NT2/D1 (cell line): ENCODE measurements around the gene TNFRSF12A.

Experiments used
- DNase-seq: peaks from one replicate; pipeline ENCODE4 v3.0.0-alpha.2; 2011; ENCODE audit warnings: low read depth, low spot score
- H3K27me3 ChIP-seq: 2 replicates; pipeline ENCODE4 v1.6.0; 2011; ENCODE audit warnings: mild to moderate bottlenecking; ENCODE audit not compliant: insufficient read length, insufficient read depth
- H3K36me3 ChIP-seq: 2 replicates; pipeline ENCODE4 v1.6.1; 2011; ENCODE audit warnings: mild to moderate bottlenecking, low read length, mixed read lengths; ENCODE audit not compliant: insufficient read depth, insufficient read length
- H3K4me1 ChIP-seq: 2 replicates; pipeline ENCODE4 v1.5.1; 2011; ENCODE audit not compliant: insufficient read depth, insufficient read length
- H3K4me3 ChIP-seq: 2 replicates; pipeline ENCODE4 v1.5.1; 2011; ENCODE audit warnings: low read depth; ENCODE audit not compliant: insufficient read length
- H3K9ac ChIP-seq: 2 replicates; pipeline ENCODE4 v1.6.0; 2011; ENCODE audit warnings: low read depth; ENCODE audit not compliant: insufficient read length
- H3K9me3 ChIP-seq: 2 replicates; pipeline ENCODE4 v1.5.1; 2011; ENCODE audit warnings: mild to moderate bottlenecking, low read length; ENCODE audit not compliant: insufficient read depth
- SUZ12 ChIP-seq: IDR thresholded peaks from 2 replicates; pipeline ENCODE4 v1.6.1; 2011; ENCODE audit not compliant: insufficient read length, insufficient read depth; ENCODE audit errors: extremely low read depth
- YY1 ChIP-seq: IDR thresholded peaks from 2 replicates; pipeline ENCODE4 v1.6.1; 2011; ENCODE audit not compliant: insufficient read length, insufficient read depth
- ZNF274 ChIP-seq: IDR thresholded peaks from 2 replicates; pipeline ENCODE4 v1.6.1; 2011; ENCODE audit warnings: mild to moderate bottlenecking, low read depth, low read length

Gene TNFRSF12A

DNA sequence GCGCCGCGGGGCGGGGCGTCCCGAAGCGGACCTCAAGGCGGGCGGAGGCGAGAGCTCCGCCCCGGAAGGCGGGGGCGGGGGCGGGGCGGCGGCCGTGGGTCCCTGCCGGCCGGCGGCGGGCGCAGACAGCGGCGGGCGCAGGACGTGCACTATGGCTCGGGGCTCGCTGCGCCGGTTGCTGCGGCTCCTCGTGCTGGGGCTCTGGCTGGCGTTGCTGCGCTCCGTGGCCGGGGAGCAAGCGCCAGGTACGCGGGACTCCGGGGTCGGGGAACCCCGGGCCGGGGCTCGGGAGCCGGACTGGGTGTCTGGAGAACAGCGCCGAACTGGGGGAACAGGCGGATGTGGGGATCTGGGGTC lies at the start of gene TNFRSF12A:
Gene TNFRSF12A, plus strand, starts transcription at position 122 of the 357 bp plus-strand sequence. Its CDS starts 30 bp downstream, at position 152.
- DNase-seq: peak; percentile 77
- H3K36me3 ChIP-seq: peaks cover 36% of the 10 kb centered on the region
- no peaks in the 10 kb centered on the region for H3K27me3 ChIP-seq
- no peaks in the 10 kb centered on the region for H3K9me3 ChIP-seq
- H3K4me1 ChIP-seq: peaks cover 6% of the 10 kb centered on the region
- peak within 1 kb of the TSS; percentile 100 for H3K9ac ChIP-seq
- H3K4me3 ChIP-seq: peak within 1 kb of the TSS; percentile 97
- TF ChIP-seq ZNF274 (no peak), SUZ12 (no peak), YY1 (no peak)

- Histone ChIP-seq H3K9me3 (no peaks in the 10 kb centered on the region), H3K27me3 (no peaks in the 10 kb centered on the region), H3K4me1 (peaks cover 28% of the 10 kb centered on the region), H3K36me3 (peaks cover 69% of the 10 kb centered on the region), H3K4me3 (peak overlapping the region; percentile 98), H3K9ac (peak overlapping the region; percentile 99)
- DNase-seq: no peak
- no peak for TF ChIP-seq ZNF274
- no peak for TF ChIP-seq SUZ12
- TF ChIP-seq YY1: no peak
Measured at GRCh38 chr16:2970563-2970962, 49.6 kb upstream of the TNFRSF12A start.

GRCh38 chr16:2971134-2971984 lies 48.8 kb upstream of the TNFRSF12A start:
- peak overlapping the region; percentile 98 for H3K4me3 ChIP-seq
- peaks cover 73% of the 10 kb centered on the region for H3K36me3 ChIP-seq
- no peak for DNase-seq
- H3K9me3 ChIP-seq: no peaks in the 10 kb centered on the region
- H3K27me3 ChIP-seq: no peaks in the 10 kb centered on the region
- H3K9ac ChIP-seq: peak overlapping the region; percentile 99
- H3K4me1 ChIP-seq: peaks cover 27% of the 10 kb centered on the region
- TF ChIP-seq ZNF274 (no peak), SUZ12 (no peak), YY1 (no peak)

- Histone ChIP-seq H3K9me3 (no peaks in the 10 kb centered on the region), H3K36me3 (peaks cover 77% of the 10 kb centered on the region), H3K4me3 (no peak overlapping the region), H3K4me1 (peaks cover 27% of the 10 kb centered on the region), H3K9ac (no peak overlapping the region), H3K27me3 (no peaks in the 10 kb centered on the region)
- no peak for TF ChIP-seq YY1
- no peak for TF ChIP-seq SUZ12
- no peak for TF ChIP-seq ZNF274
- DNase-seq: no peak
Measured at GRCh38 chr16:2971985-2972784, 48.0 kb upstream of the TNFRSF12A start.

- no peaks in the 10 kb centered on the region for H3K9me3 ChIP-seq
- TF ChIP-seq ZNF274: no peak
- TF ChIP-seq YY1: no peak
- TF ChIP-seq SUZ12: no peak
- DNase-seq: no peak
- peaks cover 27% of the 10 kb centered on the region for H3K4me1 ChIP-seq
- no peaks in the 10 kb centered on the region for H3K27me3 ChIP-seq
- H3K4me3 ChIP-seq: no peak overlapping the region
- H3K36me3 ChIP-seq: peaks cover 77% of the 10 kb centered on the region
- no peak overlapping the region for H3K9ac ChIP-seq
Measured at GRCh38 chr16:2973093-2973492, 47.1 kb upstream of the TNFRSF12A start.

DNA sequence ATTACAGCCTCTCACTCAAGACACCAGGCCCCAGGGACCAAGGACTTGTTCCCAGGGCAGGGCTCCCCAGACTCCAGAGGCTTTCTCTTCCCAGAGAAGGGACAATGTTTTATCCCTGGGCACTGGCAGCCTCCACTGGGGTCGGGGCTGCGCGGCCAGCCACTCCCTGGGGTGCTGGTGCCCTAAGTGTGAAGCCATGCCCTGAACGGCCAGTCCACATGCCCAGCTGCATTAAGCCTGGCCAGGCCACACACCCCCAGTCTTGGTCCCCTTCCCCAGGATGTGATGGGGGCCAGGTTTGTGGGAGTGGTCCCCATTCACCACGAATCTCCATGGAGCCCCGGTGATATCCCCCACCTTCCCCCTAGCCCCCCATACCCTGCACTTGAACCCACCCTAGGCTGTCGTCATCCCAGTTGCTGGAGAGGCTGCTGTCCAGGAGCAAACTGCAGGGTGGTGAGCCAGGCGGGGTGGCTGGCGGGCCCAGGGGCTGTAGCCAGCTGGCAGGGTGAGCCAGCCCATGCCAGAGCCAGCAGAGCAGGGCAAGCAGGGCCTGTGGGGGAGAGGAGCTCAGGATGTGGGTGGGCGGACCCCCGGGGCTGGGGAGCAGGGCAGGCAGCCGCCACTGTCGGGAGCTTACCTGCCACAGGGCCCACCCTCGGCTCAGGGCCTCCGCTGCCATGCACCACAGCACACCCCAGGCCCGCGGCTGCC lies 46.4 kb upstream of the TNFRSF12A start:
- no peaks in the 10 kb centered on the region for H3K27me3 ChIP-seq
- no peak for DNase-seq
- no peaks in the 10 kb centered on the region for H3K9me3 ChIP-seq
- H3K9ac ChIP-seq: peak overlapping the region; percentile 33
- peaks cover 80% of the 10 kb centered on the region for H3K36me3 ChIP-seq
- TF ChIP-seq YY1 (no peak), ZNF274 (no peak), SUZ12 (no peak)
- peaks cover 26% of the 10 kb centered on the region for H3K4me1 ChIP-seq
- no peak overlapping the region for H3K4me3 ChIP-seq

DNA sequence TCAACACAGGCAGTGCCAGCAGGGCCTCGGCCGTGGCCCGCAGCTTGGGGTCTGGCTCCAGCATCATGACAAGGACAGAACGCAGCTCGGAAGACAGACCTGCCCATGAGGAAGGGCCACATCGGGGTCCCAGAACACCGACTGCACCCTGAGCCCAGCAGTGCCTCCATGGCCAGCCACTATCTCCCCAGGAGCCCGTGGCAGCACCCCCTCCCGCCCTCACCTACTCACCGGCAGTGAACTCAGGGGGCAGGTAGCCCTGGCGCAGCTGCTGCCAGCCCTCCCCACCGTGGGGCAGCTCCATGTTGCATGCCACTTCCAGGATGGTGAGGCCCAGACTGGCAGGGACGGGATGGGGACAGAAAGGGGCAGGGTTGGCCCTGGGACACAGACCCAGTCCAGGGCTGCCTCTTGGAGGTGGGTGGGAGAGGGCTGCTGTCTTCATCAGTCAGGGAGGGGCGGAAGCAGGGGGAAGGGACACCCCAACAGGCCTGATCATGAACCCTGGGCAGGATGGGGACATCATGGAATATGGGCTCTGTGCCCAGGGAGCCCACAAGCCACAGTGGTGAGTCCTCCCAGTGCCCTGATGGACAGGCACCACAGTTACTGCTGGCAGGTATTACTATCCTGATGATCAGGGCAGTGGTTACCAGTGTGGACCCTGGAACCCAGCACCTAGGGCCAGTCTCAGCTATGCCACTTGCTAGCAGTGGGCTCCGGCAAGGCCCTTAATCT lies 45.7 kb upstream of the TNFRSF12A start:
- H3K4me1 ChIP-seq: peaks cover 26% of the 10 kb centered on the region
- H3K9me3 ChIP-seq: no peaks in the 10 kb centered on the region
- H3K9ac ChIP-seq: peak overlapping the region; percentile 39
- TF ChIP-seq YY1: no peak
- no peak for TF ChIP-seq SUZ12
- no peak for TF ChIP-seq ZNF274
- peaks cover 87% of the 10 kb centered on the region for H3K36me3 ChIP-seq
- no peak overlapping the region for H3K4me3 ChIP-seq
- no peaks in the 10 kb centered on the region for H3K27me3 ChIP-seq
- DNase-seq: no peak
